HG02852 (cell line): ENCODE results near the gene ACIN1.

Source experiments
- ATAC-seq: cut with Tn5 transposase; IDR thresholded peaks from one replicate; pipeline ENCODE4 v1.9.1; 2021; ENCODE audit warnings: mild to moderate bottlenecking, moderate library complexity; ENCODE audit not compliant: unreplicated experiment

ACIN1 gene

GRCh38 chr14:23094666-23095195 is at the start of gene ACIN1:
TSS of gene ACIN1 (minus strand) at chr14:23095136. CDS start at chr14:23095112, 24 bp downstream.
- peak; percentile 33 for ATAC-seq

DNA sequence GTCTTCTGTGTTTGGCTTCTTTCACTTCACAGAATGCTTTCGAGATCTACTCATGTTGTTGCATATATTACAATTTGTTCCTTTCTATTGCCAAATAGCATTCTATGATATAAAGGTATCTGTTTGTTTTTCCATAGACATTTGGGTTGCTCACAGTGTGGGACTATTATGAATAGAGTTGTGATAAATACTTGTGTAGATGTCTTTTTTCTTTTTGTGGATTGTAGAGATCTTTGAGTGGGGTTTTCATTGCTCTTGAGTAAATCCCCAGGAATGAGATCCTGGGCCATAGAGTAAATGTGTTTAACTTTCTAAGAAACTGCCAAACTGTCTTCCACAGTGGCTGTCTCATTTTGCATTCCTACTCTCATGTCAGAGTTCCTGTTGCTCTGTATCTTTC is 49.0 kb upstream of the ACIN1 start:
- ATAC-seq = no peak

DNA sequence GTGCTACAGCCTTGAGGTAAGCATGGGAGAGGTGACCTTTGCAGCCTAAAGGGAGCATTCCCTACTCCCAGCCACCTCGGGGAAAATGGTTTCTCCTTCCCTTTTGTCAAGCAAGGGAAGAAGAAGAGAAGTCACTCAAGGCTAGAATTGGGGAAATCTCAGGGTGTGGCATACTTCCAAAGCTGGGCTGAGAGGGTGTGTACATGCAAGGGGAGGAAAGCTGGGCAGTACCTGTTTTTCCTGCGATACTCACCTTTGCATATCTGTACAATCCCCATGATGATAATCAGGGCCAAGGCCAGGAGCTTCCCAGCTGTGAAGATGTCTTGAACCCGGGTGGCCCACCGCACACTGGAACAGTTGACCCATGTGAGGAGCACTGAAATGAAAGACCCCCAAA is 47.9 kb upstream of the ACIN1 start:
- ATAC-seq = no peak

DNA sequence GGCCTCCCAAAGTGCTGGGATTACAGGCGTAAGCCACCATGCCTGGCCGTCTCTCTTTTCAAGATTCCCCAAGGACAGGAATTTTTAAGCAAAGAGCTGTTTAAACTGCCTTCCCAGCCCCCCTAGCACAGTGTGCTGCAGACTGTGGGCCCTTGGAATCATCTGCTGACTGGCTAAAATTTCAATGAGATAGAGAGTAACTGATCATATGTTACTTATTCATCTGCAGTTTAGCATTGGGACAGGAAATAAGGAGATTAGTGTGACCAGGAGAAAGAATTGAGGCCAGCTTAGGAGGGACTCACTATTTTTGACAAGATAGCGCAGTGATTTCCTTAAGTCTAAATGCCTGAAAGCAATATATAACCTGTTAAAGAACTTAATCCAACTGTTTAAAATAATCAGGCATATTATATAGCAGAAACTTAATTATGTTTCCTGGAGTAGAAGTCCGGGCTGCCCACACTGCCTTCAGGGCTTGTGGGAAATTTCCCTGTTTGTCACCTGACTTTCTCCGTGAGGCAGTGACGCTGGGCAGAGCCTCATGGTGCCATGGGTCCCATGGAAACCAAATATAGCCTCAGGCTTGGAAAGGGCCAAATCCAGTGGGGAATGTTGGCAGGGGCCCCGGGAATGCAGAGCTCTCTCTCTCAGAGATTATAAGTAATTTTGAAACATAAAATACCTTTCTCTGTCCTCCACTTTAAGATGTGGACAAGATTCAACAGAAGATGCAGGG is 46.9 kb upstream of the ACIN1 start:
- ATAC-seq = no peak

DNA sequence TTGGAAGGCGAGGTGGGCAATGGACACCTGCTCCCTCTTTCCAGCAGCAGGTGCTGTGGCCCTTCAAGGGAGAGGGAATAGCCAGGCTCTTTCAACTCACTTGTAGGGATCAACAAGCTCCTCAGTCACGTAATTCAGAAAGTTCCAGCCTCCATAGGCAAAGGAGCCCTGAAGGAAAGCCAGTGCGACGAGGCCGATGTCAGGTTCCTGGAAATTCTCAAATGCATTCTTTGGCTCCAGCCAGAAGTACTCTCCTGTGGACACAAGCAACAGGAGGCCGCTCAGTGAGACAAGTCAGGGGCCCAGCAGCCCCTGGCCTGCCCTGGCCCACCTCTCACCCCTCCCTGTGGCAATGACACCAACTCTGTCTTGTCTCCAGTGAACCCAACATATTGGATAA is 45.4 kb upstream of the ACIN1 start:
- ATAC-seq = no peak

DNA sequence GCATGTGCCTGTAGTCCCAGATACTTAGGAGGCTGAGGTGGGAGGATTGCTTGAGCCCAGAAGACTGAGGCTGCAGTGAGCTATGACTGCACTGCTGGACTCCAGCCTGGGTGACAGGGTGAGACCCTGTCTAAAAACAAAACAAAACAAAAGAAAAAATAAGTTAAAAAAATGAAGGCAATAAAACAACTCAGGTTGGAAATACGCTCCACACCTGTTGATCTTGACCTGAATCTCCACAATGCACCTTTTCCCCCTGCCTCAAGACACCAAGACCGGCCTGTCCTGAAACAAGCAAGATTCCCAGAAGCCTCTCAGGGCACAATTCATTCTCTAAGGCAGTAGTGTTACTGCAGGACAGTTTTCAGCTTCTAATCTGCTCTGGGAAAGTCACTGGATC is 44.9 kb upstream of the ACIN1 start:
- no peak for ATAC-seq

DNA sequence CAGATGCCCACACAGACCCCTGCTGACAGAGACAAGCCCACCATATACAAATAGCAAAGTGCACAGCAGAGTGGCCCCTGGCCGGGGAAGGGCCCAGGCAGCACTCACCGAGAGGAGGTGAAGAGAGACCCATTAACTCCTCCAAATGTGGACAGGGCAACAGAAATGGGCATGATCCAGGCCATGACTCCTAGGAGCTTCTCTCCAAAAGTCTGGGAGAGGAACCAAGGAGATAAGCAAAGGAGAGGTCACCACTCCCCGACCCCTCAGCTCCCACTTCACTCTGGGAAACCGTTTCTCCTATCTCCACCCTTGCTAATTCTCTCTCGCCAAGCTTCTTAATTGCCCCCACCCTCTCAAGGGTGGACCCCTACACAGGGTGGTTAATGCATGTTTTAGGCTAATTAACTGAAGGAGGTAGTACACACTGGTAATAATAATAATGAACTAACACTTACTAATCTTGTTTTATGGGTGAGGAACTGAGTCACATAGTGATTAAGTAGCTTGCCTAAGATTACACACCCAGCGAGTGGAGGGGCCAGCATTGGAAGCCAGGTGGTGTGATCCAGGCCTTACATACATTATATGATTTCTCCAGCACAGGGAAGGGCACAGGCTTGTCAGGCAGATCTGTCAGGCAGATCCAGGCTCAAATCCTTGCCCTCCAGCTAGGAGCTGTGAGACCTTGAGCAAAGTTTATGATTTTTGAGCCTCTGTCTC is 43.0 kb upstream of the ACIN1 start:
- no peak for ATAC-seq

GRCh38 chr14:23137192-23137812 is 42.4 kb upstream of the ACIN1 start:
- ATAC-seq = no peak

- ATAC-seq = no peak
These were observed 41.7 kb upstream of the ACIN1 start for GRCh38 chr14:23136566-23137133.

DNA sequence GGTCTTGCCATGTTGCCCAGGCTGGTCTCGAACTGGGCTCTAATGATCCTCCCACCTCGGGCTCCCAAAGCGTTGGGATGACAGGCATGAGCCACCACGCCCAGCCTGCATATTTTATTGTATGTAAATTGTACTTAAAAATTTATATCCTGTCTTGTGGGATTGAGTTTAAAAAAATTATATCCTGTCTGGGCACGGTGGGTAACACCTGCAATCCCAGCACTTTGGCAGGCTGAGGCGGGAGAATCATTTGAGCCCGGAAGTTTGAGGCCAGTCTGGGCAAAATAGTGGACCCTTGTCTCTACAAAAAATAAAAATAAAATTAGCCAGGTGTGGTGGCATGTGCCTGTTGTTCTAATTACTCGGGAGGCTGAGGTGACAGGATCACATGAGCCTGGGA is 38.0 kb upstream of the ACIN1 start:
- no peak for ATAC-seq

DNA sequence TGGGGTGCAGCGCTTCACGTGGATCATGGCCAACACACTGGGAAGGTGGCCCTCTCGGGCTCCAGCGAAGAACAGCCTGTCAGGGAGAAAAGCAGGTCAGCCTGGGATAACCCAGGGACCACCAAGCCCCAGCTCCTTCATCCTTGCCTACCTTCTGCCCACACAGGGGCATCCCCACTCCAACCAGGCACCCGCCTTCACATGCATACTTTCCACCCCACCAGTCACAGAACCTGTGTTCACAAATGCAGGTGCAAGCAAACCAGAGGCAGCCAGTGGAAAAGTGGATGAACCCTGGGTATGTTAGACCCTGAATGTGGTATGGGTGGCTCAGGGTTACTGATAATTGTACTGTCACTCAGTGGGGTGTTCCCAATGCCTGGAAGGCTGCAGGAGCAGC is 36.5 kb upstream of the ACIN1 start:
- ATAC-seq = no peak

GRCh38 chr14:23130871-23131270 is 35.9 kb upstream of the ACIN1 start:
- no peak for ATAC-seq

DNA sequence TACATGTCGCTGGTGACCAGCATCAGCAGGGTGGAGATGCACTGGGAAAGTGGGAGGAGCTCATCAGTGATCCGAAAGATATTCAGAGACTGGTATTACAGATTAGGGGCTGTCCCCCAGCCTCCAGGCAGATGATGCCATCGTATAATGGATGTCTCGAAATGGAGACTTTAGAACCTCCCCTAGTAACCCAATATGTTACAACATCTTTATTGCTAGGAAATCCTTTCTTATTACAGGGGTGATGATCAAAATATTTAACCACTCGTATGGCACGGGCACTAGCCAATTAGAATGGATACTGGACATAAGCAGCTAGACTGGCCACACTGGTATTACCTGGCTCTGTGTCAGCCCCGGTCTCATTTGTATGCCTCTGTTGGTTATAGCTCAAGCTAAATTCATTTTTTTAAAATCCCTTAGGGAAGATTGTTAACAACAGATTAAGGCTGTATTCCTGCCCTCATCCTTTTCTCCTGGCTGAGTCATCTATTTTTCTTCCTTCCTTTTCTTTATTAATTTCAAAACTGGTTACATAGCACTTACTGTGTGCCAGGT is 34.9 kb upstream of the ACIN1 start:
- ATAC-seq = no peak

DNA sequence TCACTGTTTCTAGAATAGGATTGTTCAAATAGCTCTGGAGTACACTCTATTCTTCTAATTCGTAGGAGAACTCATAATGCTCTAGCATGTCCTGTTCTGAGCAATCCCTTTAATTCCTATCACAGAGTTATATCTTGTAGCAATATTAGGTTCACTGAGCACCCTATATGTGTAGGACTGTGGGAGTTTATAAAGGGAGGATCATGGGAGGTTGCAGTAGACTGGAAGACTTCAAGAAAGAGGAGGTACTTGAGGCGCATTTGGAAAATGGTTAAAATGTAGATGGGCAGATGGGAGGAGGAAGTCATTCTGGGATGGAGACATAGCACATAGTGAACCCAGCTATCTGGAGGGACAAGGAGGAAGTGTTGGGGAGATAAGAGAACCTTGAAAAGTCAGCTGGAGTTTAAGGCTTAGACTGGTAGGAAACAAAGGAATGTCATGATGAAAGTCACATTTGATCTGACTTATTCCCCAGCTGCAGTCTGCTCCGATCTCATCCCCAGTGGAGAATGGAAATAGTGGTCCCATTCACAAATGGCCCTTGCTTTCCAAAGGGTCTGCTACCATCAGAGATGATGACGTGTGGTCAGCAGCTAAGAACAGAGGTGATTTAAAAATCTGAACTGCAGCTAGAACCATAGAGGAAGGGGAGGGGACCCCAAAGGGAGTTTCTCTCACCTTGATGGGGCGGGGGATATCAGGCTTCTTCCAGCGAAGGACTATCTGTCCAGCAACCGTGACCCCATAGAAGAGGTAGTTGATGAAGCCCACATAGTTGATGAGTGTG is 34.2 kb upstream of the ACIN1 start:
- no peak for ATAC-seq

DNA sequence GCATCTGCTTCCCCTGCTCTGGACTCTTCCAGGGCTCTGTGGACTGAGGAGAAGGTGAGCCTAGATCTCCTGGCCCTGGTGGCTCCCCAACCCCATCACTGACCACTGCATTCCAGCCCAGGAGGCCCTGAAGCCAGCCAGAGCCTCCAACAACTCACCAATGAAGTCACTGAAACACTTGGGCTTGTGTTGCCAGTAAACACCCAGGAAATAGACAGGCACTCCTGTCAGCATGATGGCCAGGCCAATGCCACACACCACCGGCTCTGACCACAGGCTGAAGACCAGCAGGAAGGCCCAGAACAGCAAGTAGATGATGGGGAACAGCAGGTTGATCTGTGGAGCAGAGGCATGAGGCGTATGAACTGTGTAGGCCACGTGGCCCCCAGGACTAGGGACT is 32.9 kb upstream of the ACIN1 start:
- ATAC-seq = no peak

GRCh38 chr14:23126548-23127278 is 31.8 kb upstream of the ACIN1 start:
- ATAC-seq = no peak

DNA sequence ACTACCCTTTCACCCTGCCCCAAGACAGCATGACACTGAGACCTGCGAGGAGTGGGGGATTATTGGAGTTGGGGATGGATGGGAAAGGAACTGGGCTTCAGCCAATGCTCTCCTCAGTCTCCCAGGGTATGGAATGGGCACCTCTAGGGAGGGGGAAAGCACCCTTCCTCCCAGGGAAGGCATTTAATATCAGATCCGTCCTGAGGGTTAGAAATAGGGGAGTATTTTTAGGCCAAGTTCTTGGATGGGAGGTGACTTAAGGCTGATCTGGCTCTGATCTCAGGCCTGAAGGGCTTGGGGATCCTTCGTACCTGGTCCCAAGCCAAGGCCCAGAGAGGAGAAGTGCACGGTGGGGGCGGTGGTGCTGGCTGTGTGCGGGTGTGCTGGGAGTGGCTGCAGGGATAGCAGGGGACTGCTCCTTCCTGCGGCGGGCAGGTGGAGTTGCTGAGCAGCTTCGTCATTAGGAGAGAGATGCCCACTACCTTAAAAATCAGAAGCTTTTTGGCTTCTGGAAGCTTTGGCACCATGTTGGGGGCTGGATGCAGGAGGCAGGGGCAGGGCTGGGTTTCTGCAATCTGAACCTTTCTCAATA is 31.1 kb upstream of the ACIN1 start:
- no peak for ATAC-seq

GRCh38 chr14:23125011-23125410 is 30.1 kb upstream of the ACIN1 start:
- no peak for ATAC-seq

DNA sequence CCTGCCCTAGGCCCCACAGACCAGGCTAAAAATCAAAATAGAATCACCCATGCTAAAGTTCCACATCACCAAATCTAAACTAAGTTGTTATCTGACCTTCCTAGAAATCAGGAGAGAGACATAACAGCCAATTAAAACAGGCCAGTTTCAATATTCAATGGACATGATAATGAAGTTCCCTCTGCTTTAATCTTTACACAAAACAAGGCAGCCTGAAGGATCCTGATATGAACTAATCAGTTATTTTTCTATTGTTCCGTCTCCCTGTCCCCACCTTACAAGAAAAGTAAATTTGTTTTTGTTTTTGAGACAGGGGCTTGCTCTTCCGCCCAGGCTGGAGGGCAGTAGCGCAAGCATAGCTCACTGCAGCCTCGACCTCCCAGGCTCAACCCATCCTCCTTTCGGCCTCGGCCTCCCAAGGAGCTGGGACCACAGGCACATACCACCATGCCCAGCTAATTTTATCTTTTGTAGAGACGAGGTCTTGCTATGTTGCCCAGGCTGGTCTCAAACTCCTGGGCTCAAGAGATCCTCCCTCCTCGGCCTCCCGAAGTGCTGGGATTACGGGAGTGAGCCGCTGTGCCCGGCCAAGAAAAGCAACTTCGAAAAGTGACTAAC is 29.5 kb upstream of the ACIN1 start:
- no peak for ATAC-seq
